ENCODE measurements around the gene TPM2. TPM values are rescaled to one million over a fixed set of nuclear protein-coding genes. Genes with fewer than 3 reads are reported as not detected.
A peak's percentile ranks its signal among the peaks of the same experiment; 100 is the strongest.

The TPM2 gene
- total and polyA plus RNA-seq, 7 donors: 49.9 to 8,131 (median 3,590) TPM

GRCh38 chr9:35636135-35636876 is 53.4 kb downstream of the TPM2 start:
- TF ChIP-seq EP300 (IDR thresholded peaks at IDR 0.05): no peak
- TF ChIP-seq POLR2A (IDR thresholded peaks at IDR 0.05): no peak
- no peak for TF ChIP-seq CTCF (IDR thresholded peaks at IDR 0.05)
- TF ChIP-seq POLR2AphosphoS5 (IDR thresholded peaks at IDR 0.05): no peak
- intact Hi-C loops (cut with DNase I): no loop called here
- H3K27me3 ChIP-seq: no peaks in the 10 kb centered on the region
- H3K4me1 ChIP-seq: no peaks in the 10 kb centered on the region
- H3K36me3 ChIP-seq: no peaks in the 10 kb centered on the region
- WGBS, 2 donors: 82 to 83% methylated on average over 9 of the region's 9 CpGs
- DNase-seq: peak; percentile 41
- H3K27ac ChIP-seq: peak overlapping the region in 2 of 4 donors; percentile 22 to 25
- no peak overlapping the region for H3K4me3 ChIP-seq
- no peaks in the 10 kb centered on the region for H3K9me3 ChIP-seq

- Histone ChIP-seq H3K27ac (peak overlapping the region in 1 of 4 donors; percentile 25), H3K9me3 (no peaks in the 10 kb centered on the region), H3K4me1 (no peaks in the 10 kb centered on the region), H3K36me3 (no peaks in the 10 kb centered on the region), H3K27me3 (no peaks in the 10 kb centered on the region), H3K4me3 (no peak overlapping the region)
- intact Hi-C loops (cut with DNase I): no loop called here
- no peak for TF ChIP-seq CTCF (IDR thresholded peaks at IDR 0.05)
- no peak for TF ChIP-seq EP300 (IDR thresholded peaks at IDR 0.05)
- no peak for DNase-seq
Observed at GRCh38 chr9:35635730-35636129, 54.0 kb downstream of the TPM2 start.

Small RNA genes within 50 kb of the gene (small RNA-seq; reads per million reads assigned to genes)
- gene MIR6853 (0 to 0.11 (median 0) reads per million in 3 donors), gene RMRP (0 reads per million in 3 donors), gene RN7SL22P (0 reads per million in 3 donors)

Other genes with a start within 250 kb of the TPM2 start
- gene RUSC2, start 199.8 kb downstream of the TPM2 start, total RNA-seq: 10 to 100 TPM; 30.9 to 47.1 (median 43.4) TPM
- gene RUSC2, start 199.8 kb downstream of the TPM2 start, polyA plus RNA-seq: 1 to 10 TPM in 2 of 3 donors, under 1 TPM in 1; 0.92 to 5.6 (median 1.2) TPM
- gene TESK1, start 84.7 kb downstream of the TPM2 start, total RNA-seq: 10 to 100 TPM; 23.5 to 47.4 (median 29.2) TPM
- gene TESK1, start 84.7 kb downstream of the TPM2 start, polyA plus RNA-seq: 10 to 100 TPM; 24.6 to 33.3 (median 27.0) TPM
- gene CD72, start 71.5 kb downstream of the TPM2 start, total RNA-seq: 1 to 10 TPM in 2 of 4 donors, under 1 TPM in 2; 0.36 to 8.0 (median 1.1) TPM
- 10 to 100 TPM in 1 of 3 donors, 1 to 10 TPM in 2; 1.2 to 42.1 (median 1.4) TPM for gene CD72, start 71.5 kb downstream of the TPM2 start, polyA plus RNA-seq
- gene SIT1, start 39.0 kb downstream of the TPM2 start, total RNA-seq: under 1 TPM in 2 of 4 donors, not detected in 2; 0.81 to 0.82 TPM
- gene SIT1, start 39.0 kb downstream of the TPM2 start, polyA plus RNA-seq: 10 to 100 TPM in 1 of 3 donors, 1 to 10 TPM in 1, not detected in 1; 1.8 to 15.9 TPM
- over 10,000 TPM in 2 of 4 donors, 1,000 to 10,000 TPM in 2; 2,523 to 26,387 (median 8,883) TPM for gene RMRP, start 31.9 kb downstream of the TPM2 start, total RNA-seq
- 100 to 1,000 TPM in 1 of 3 donors, not detected in 2; 480 TPM for gene RMRP, start 31.9 kb downstream of the TPM2 start, polyA plus RNA-seq
- 100 to 1,000 TPM in 1 of 4 donors, 10 to 100 TPM in 3; 70.6 to 112 (median 83.1) TPM for gene CCDC107, start 31.6 kb downstream of the TPM2 start, total RNA-seq
- gene CCDC107, start 31.6 kb downstream of the TPM2 start, polyA plus RNA-seq: 10 to 100 TPM; 21.3 to 28.8 (median 24.2) TPM
- gene ARHGEF39, start 24.7 kb downstream of the TPM2 start, total RNA-seq: 1 to 10 TPM in 3 of 4 donors, under 1 TPM in 1; 0.99 to 3.3 (median 1.4) TPM
- gene ARHGEF39, start 24.7 kb downstream of the TPM2 start, polyA plus RNA-seq: 1 to 10 TPM in 2 of 3 donors, under 1 TPM in 1; 0.60 to 9.0 (median 1.6) TPM
- gene CA9, start 16.0 kb downstream of the TPM2 start, total RNA-seq: under 1 TPM in 2 of 4 donors, not detected in 2; 0.33 to 0.71 TPM
- 1 to 10 TPM in 1 of 3 donors, not detected in 2; 1.7 TPM for gene CA9, start 16.0 kb downstream of the TPM2 start, polyA plus RNA-seq
- 100 to 1,000 TPM; 354 to 609 (median 525) TPM for gene TLN1, start 42.3 kb upstream of the TPM2 start, total RNA-seq
- gene TLN1, start 42.3 kb upstream of the TPM2 start, polyA plus RNA-seq: 100 to 1,000 TPM in 1 of 3 donors, 10 to 100 TPM in 2; 45.0 to 143 (median 57.6) TPM
- gene CREB3, start 42.7 kb upstream of the TPM2 start, total RNA-seq: 10 to 100 TPM; 65.9 to 82.7 (median 75.4) TPM
- 10 to 100 TPM; 31.0 to 39.0 (median 35.3) TPM for gene CREB3, start 42.7 kb upstream of the TPM2 start, polyA plus RNA-seq
- gene GBA2, start 59.3 kb upstream of the TPM2 start, total RNA-seq: 10 to 100 TPM; 45.9 to 91.7 (median 64.8) TPM
- 10 to 100 TPM; 34.8 to 88.5 (median 58.5) TPM for gene GBA2, start 59.3 kb upstream of the TPM2 start, polyA plus RNA-seq
- gene RGP1, start 59.4 kb upstream of the TPM2 start, total RNA-seq: 10 to 100 TPM; 13.3 to 23.5 (median 13.5) TPM
- 10 to 100 TPM; 10.2 to 37.2 (median 21.3) TPM for gene RGP1, start 59.4 kb upstream of the TPM2 start, polyA plus RNA-seq
- gene MSMP, start 64.4 kb upstream of the TPM2 start, total RNA-seq: not detected
- under 1 TPM in 1 of 3 donors, not detected in 2; 0.57 TPM for gene MSMP, start 64.4 kb upstream of the TPM2 start, polyA plus RNA-seq
- 10 to 100 TPM; 20.3 to 26.6 (median 24.4) TPM for gene NPR2, start 101.7 kb upstream of the TPM2 start, total RNA-seq
- gene NPR2, start 101.7 kb upstream of the TPM2 start, polyA plus RNA-seq: 1 to 10 TPM in 1 of 3 donors, under 1 TPM in 2; 0.60 to 9.5 (median 0.69) TPM
- gene SPAG8, start 122.3 kb upstream of the TPM2 start, total RNA-seq: 1 to 10 TPM; 1.4 to 2.8 (median 2.4) TPM
- gene SPAG8, start 122.3 kb upstream of the TPM2 start, polyA plus RNA-seq: 1 to 10 TPM in 1 of 3 donors, not detected in 2; 1.1 TPM
- 10 to 100 TPM; 23.5 to 42.8 (median 36.2) TPM for gene HINT2, start 125.1 kb upstream of the TPM2 start, total RNA-seq
- gene HINT2, start 125.1 kb upstream of the TPM2 start, polyA plus RNA-seq: 100 to 1,000 TPM in 2 of 3 donors, 10 to 100 TPM in 1; 85.8 to 125 (median 112) TPM
- gene FAM221B, start 138.8 kb upstream of the TPM2 start, total RNA-seq: not detected
- under 1 TPM in 1 of 3 donors, not detected in 2; 0.03 TPM for gene FAM221B, start 138.8 kb upstream of the TPM2 start, polyA plus RNA-seq
- gene TMEM8B, start 139.3 kb upstream of the TPM2 start, total RNA-seq: 10 to 100 TPM in 1 of 4 donors, 1 to 10 TPM in 3; 6.4 to 12.5 (median 8.4) TPM
- 1 to 10 TPM; 3.5 to 9.5 (median 4.2) TPM for gene TMEM8B, start 139.3 kb upstream of the TPM2 start, polyA plus RNA-seq
- not detected for gene OR13J1, start 180.5 kb upstream of the TPM2 start, total RNA-seq
- gene OR13J1, start 180.5 kb upstream of the TPM2 start, polyA plus RNA-seq: not detected
- 1 to 10 TPM; 2.1 to 6.4 (median 4.0) TPM for gene HRCT1, start 216.3 kb upstream of the TPM2 start, total RNA-seq
- gene HRCT1, start 216.3 kb upstream of the TPM2 start, polyA plus RNA-seq: 10 to 100 TPM in 2 of 3 donors, 1 to 10 TPM in 1; 4.2 to 88.5 (median 12.7) TPM
- 1 to 10 TPM in 3 of 4 donors, under 1 TPM in 1; 0.82 to 5.5 (median 2.1) TPM for gene SPAAR, start 219.6 kb upstream of the TPM2 start, total RNA-seq
- 1 to 10 TPM in 1 of 3 donors, not detected in 2; 2.5 TPM for gene SPAAR, start 219.6 kb upstream of the TPM2 start, polyA plus RNA-seq

Measured in sigmoid colon (tissue), 7 donors.